K562 (cell line): ENCODE measurements around the gene JUND. TPM values are rescaled to one million over a fixed set of nuclear protein-coding genes. Genes with fewer than 3 reads are reported as not detected.

ENCODE experiments used
- ATF1 ChIP-seq, 2 experiments: fragments of 450-650 bp in 1 of 2; IDR thresholded peaks; 2 replicates each; pipeline ENCODE4 v1.6.1; 2016; ENCODE audit warnings: missing compliant biosample characterization in 1 of 2, missing genetic modification characterization in 1 of 2
- BHLHE40 ChIP-seq: IDR thresholded peaks from 2 replicates; pipeline ENCODE4 v1.6.1; 2011; ENCODE audit warnings: low read length, improper control_type of control experiment
- BMI1 ChIP-seq: fragments of 150-350 bp; IDR thresholded peaks from 2 replicates; pipeline ENCODE4 v1.6.1; 2014; ENCODE audit warnings: low read length
- CHAMP1 ChIP-seq: fragments of 450-650 bp; IDR thresholded peaks from 2 replicates; pipeline ENCODE4 v1.6.1; 2016; ENCODE audit warnings: mild to moderate bottlenecking
- E2F4 ChIP-seq: sonication (generic); formaldehyde crosslinking; IDR thresholded peaks from 2 replicates; pipeline ENCODE4 v1.8.0; 2022; ENCODE audit warnings: mild to moderate bottlenecking, low read depth, missing genetic modification reagents
- FOXK1 ChIP-seq: sonication (generic); formaldehyde crosslinking; IDR thresholded peaks from 2 replicates; pipeline ENCODE4 v1.8.0; 2022; ENCODE audit warnings: missing genetic modification reagents, mild to moderate bottlenecking, borderline replicate concordance
- GABPA ChIP-seq: fragments of 200-800 bp; sonication (Bioruptor generic); conservative IDR thresholded peaks from 2 replicates; pipeline ENCODE4 v1.6.1; 2016; ENCODE audit warnings: low read depth, missing genetic modification characterization, missing compliant biosample characterization
- HDGF ChIP-seq: fragments of 450-650 bp; IDR thresholded peaks from 2 replicates; pipeline ENCODE4 v1.6.1; 2016
- KAT8 ChIP-seq: fragments of 450-650 bp; IDR thresholded peaks from 2 replicates; pipeline ENCODE4 v1.6.1; 2016; ENCODE audit warnings: low read depth, mild to moderate bottlenecking
- KDM1A ChIP-seq, 2 experiments: fragments of 450-650 bp; IDR thresholded peaks; 2 replicates each; pipeline ENCODE4 v1.6.1; 2016; ENCODE audit warnings: mild to moderate bottlenecking in 2 of 2
- MAFF ChIP-seq: IDR thresholded peaks from 2 replicates; pipeline ENCODE4 v1.6.1; 2012; ENCODE audit warnings: low read length, improper control_type of control experiment
- NFATC3 ChIP-seq: fragments of 450-650 bp; IDR thresholded peaks from 2 replicates; pipeline ENCODE4 v1.6.1; 2017; ENCODE audit warnings: mild to moderate bottlenecking
- STAT5A ChIP-seq: IDR thresholded peaks from 2 replicates; pipeline ENCODE4 v1.6.1; 2012; ENCODE audit warnings: low read length, inconsistent platforms, borderline replicate concordance
- THRA ChIP-seq: fragments of 450-650 bp; IDR thresholded peaks from 2 replicates; pipeline ENCODE4 v1.6.1; 2017; ENCODE audit warnings: mild to moderate bottlenecking, moderate library complexity
- TOE1 ChIP-seq, 2 experiments: fragments of 450-650 bp in 1 of 2; sonication (generic) in 1 of 2; formaldehyde crosslinking in 1 of 2; IDR thresholded peaks; 2 replicates each; pipeline versions ENCODE4 v1.7.1 to v1.8.0; 2016 to 2022; ENCODE audit warnings: borderline replicate concordance in 2 of 2, mild to moderate bottlenecking in 2 of 2, antibody characterized with exemption in 1 of 2, inconsistent platforms in 1 of 2, low read depth in 1 of 2, missing genetic modification reagents in 1 of 2, moderate library complexity in 1 of 2
- XRCC3 ChIP-seq: fragments of 450-650 bp; IDR thresholded peaks from 2 replicates; pipeline ENCODE4 v1.6.1; 2017; ENCODE audit warnings: mild to moderate bottlenecking, moderate library complexity
- XRCC5 ChIP-seq: fragments of 200-400 bp; formaldehyde crosslinking; IDR thresholded peaks from 2 replicates; pipeline ENCODE4 v1.6.1; 2017; ENCODE audit warnings: low read depth, mild to moderate bottlenecking, low read length
- ZBTB9 ChIP-seq: fragments of 450-650 bp; formaldehyde crosslinking; IDR thresholded peaks from 2 replicates; pipeline ENCODE4 v1.4.0; 2020; ENCODE audit warnings: mild to moderate bottlenecking, moderate library complexity
- ZNF23 ChIP-seq: fragments of 250-450 bp; sonication (Bioruptor Pico); IDR thresholded peaks from 2 replicates; pipeline ENCODE4 v1.4.0; 2020; ENCODE audit warnings: mild to moderate bottlenecking
- ZNF561 ChIP-seq: fragments of 450-650 bp; formaldehyde crosslinking; conservative IDR thresholded peaks from 2 replicates; pipeline ENCODE4 v1.4.0; 2020; ENCODE audit warnings: mild to moderate bottlenecking, moderate library complexity
- ZNF766 ChIP-seq: fragments of 200-800 bp; sonication (Bioruptor generic); conservative IDR thresholded peaks from 2 replicates; pipeline ENCODE4 v1.6.1; 2016; ENCODE audit warnings: missing genetic modification characterization, missing compliant biosample characterization
- ZSCAN32 ChIP-seq: fragments of 450-650 bp; formaldehyde crosslinking; IDR thresholded peaks from 2 replicates; pipeline ENCODE4 v1.4.0; 2020; ENCODE audit warnings: mild to moderate bottlenecking, moderate library complexity
- polyA plus RNA-seq, 8 experiments: library from polyadenylated mRNA; depleted of rRNA in 4 of 8; stranded (reverse) in 5 of 8; unstranded in 3 of 8; fragments of >200 nt; fragmentation: Nextera tagmentation in 2 of 8; fragmentation: Illumina TruSeq in 1 of 8; extraction: Ambion mirVana in 2 of 8; extraction: Trizol in 1 of 8; gene quantifications; 2 replicates each; pipeline versions ENCODE4 v1.2.1 to v1.2.3, GENCODE V29; 2011 to 2014; ENCODE audit warnings: inconsistent platforms in 1 of 8, missing spikeins in 1 of 8
- total RNA-seq, 7 experiments: library from RNA; depleted of rRNA in 6 of 7; stranded (reverse); fragments of >200 nt in 6 of 7; fragmentation: Illumina TruSeq in 2 of 7; extraction: Trizol in 2 of 7; gene quantifications; 2 replicates each; pipeline versions ENCODE4 v1.2.1 to v1.2.3, GENCODE V29; 2011 to 2021; ENCODE audit warnings: low replicate concordance in 1 of 7

The JUND gene
- total and polyA plus RNA-seq, 9 of the 15 experiments (the other 6 are each of a cell fraction or from before 2014, with no cell fraction given), result 6.4 to 286 (median 42.3) TPM

DNA sequence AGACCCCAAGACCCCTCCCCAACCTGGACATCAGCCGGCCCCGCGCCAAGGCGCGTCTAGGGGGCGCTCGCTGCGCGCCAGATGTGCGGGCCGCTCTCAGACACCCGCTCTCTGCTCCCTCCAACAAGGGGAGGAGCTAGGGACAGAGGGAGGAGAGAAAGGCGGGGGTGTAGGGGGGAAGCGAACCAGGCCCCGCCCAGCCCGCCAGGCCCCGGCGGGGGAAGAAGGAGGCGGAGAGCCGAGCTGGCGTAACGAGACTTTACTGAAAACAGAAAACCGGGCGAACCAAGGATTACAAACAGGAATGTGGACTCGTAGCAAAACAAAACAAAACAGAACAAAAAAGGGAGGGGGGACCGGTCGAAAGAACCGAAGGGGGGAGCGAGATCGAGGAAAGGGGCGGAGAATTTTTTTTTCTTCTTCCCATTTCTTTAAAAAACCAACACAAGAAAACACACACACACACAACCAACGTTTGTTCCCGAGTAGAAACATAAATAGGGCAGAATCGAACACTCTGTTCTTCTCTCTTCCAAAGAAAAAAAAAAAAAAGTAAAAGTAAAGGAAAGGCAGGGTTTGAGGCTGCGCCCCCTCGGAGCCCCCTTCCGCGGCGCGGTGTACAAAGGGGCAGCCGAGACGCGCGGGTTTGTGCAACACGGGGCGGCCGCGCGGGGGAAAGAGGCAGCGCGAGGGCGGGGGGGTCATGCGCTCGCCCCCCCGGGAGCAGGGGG is 1.7 kb downstream of the JUND start (continued):
- TF ChIP-seq ATF1 (CRISPR knock-in tag; IDR thresholded peaks at IDR 0.05), result no peak
- 0 out of 2 replicates have a peak, but pooled peaks have one; percentile 35 for TF ChIP-seq ATF1 (tag; IDR thresholded peaks at IDR 0.05)
- TF ChIP-seq FOXK1 (CRISPR knock-in tag), result no peak; the same call in 1 of the 2 replicates
- TF ChIP-seq KAT8, result no peak
- no peak for TF ChIP-seq KDM1A (IDR thresholded peaks at IDR 0.05)
- TF ChIP-seq HDGF, result 0 out of 2 replicates have a peak, but pooled peaks have one; percentile 30
- TF ChIP-seq ZNF23, result no peak
- no peak for TF ChIP-seq CHAMP1
- no peak for TF ChIP-seq MAFF
- no peak; the same call in 1 of the 2 replicates for TF ChIP-seq ZSCAN32
- no peak for TF ChIP-seq ZNF561 (CRISPR knock-in tag)
- TF ChIP-seq NFATC3, result peak; percentile 86
- no peak for TF ChIP-seq E2F4 (CRISPR knock-in tag)
- no peak for TF ChIP-seq ZNF766 (CRISPR knock-in tag)
- TF ChIP-seq BMI1, result no peak
- no peak for TF ChIP-seq XRCC3
- TF ChIP-seq GABPA, result no peak
- 0 out of 2 replicates have a peak, but pooled peaks have one; percentile 8 for TF ChIP-seq ZBTB9 (CRISPR knock-in tag)
- peak; percentile 50; the same call in 1 of the 2 replicates for TF ChIP-seq TOE1 (IDR thresholded peaks at IDR 0.05; ENCODE audit: borderline replicate concordance)
- TF ChIP-seq TOE1 (CRISPR knock-in tag; IDR thresholded peaks at IDR 0.05; ENCODE audit: borderline replicate concordance, low read depth), result peak; percentile 79; the same call in 1 of the 2 replicates
- no peak for TF ChIP-seq THRA
- TF ChIP-seq STAT5A, result no peak
- TF ChIP-seq XRCC5, result peak; percentile 76; the same call in 1 of the 2 replicates
- peak; percentile 41 for TF ChIP-seq BHLHE40
